Measurements from ENCODE around the gene RAD23A.

- TF ChIP-seq CTCF (conservative IDR thresholded peaks at IDR 0.05 in 1 of 2, IDR thresholded peaks at IDR 0.05 in 1 of 2; ENCODE audit: extremely low read depth in 1 of 2, insufficient read depth in 1 of 2, low read depth in 1 of 2, low read length in 2 of 2) = no peak
- TF ChIP-seq EZH2 (IDR thresholded peaks at IDR 0.05; ENCODE audit: borderline replicate concordance, low read length) = no peak
Measured at GRCh38 chr19:13002166-13002898, 56.7 kb downstream of the RAD23A start.

Measured in mammary epithelial cell (primary cell).